K562 (cell line): Measurements from ENCODE around the gene LPIN2. TPM values are rescaled to one million over a fixed set of nuclear protein-coding genes. Genes with fewer than 3 reads are reported as not detected.

Experiments used
- DMBX1 ChIP-seq: fragments of 250-450 bp; sonication (Bioruptor Pico); IDR thresholded peaks from 2 replicates; pipeline ENCODE4 v1.8.0; 2022; ENCODE audit warnings: inconsistent platforms, mild to moderate bottlenecking, moderate library complexity, borderline replicate concordance
- ESRRA ChIP-seq: fragments of 450-650 bp; IDR thresholded peaks from 2 replicates; pipeline ENCODE4 v1.6.1; 2014; ENCODE audit warnings: low read depth, mild to moderate bottlenecking, moderate library complexity, borderline replicate concordance
- HINFP ChIP-seq: fragments of 450-650 bp; conservative IDR thresholded peaks from 2 replicates; pipeline ENCODE4 v1.6.1; 2016; ENCODE audit warnings: missing genetic modification characterization, low read depth, mild to moderate bottlenecking, control low read depth, missing compliant biosample characterization
- MECOM ChIP-seq: fragments of 250-450 bp; sonication (Bioruptor Pico); IDR thresholded peaks from 2 replicates; pipeline ENCODE4 v1.8.0; 2022; ENCODE audit warnings: inconsistent platforms
- NR0B1 ChIP-seq: fragments of 450-650 bp; IDR thresholded peaks from one replicate; pipeline ENCODE4 v1.6.1; 2018; ENCODE audit warnings: mild to moderate bottlenecking, moderate library complexity; ENCODE audit not compliant: partially characterized antibody
- RAD21 ChIP-seq, 2 experiments: fragments of 250-450 bp in 1 of 2; fragments of 450-650 bp in 1 of 2; sonication (Bioruptor Pico) in 1 of 2; formaldehyde crosslinking in 1 of 2; IDR thresholded peaks in 1 of 2; conservative IDR thresholded peaks in 1 of 2; 2 replicates each; pipeline versions ENCODE4 v1.4.0 to v1.8.0; 2020 to 2022; ENCODE audit warnings: mild to moderate bottlenecking in 2 of 2, moderate library complexity in 1 of 2
- SAP30 ChIP-seq: fragments of 200-600 bp; sonication (generic); IDR thresholded peaks from 2 replicates; pipeline ENCODE4 v1.6.1; 2012; ENCODE audit warnings: borderline replicate concordance, low read depth, mild to moderate bottlenecking, moderate library complexity, low read length, control low read depth, inconsistent platforms; ENCODE audit not compliant: insufficient read depth, poor library complexity, severe bottlenecking
- SMARCA4 ChIP-seq: fragments of 450-650 bp; IDR thresholded peaks from 2 replicates; pipeline ENCODE4 v1.6.1; 2016
- SMARCA5 ChIP-seq: fragments of 450-650 bp; IDR thresholded peaks from 2 replicates; pipeline ENCODE4 v1.6.1; 2016
- TBL1XR1 ChIP-seq, 2 experiments: IDR thresholded peaks; 2 replicates each; pipeline ENCODE4 v1.6.1; 2012; ENCODE audit warnings: improper control_type of control experiment in 2 of 2, low read length in 2 of 2, mild to moderate bottlenecking in 1 of 2
- ZNF121 ChIP-seq: sonication (generic); formaldehyde crosslinking; conservative IDR thresholded peaks from 2 replicates; pipeline ENCODE4 v1.8.0; 2022; ENCODE audit warnings: missing genetic modification reagents
- ZNF57 ChIP-seq: fragments of 450-650 bp; formaldehyde crosslinking; IDR thresholded peaks from 2 replicates; pipeline ENCODE4 v1.4.0; 2020; ENCODE audit warnings: mild to moderate bottlenecking, moderate library complexity
- ZNF77 ChIP-seq: fragments of 250-450 bp; sonication (Bioruptor Pico); IDR thresholded peaks from 2 replicates; pipeline ENCODE4 v1.5.0; 2020
- polyA plus RNA-seq, 8 experiments: library from polyadenylated mRNA; depleted of rRNA in 4 of 8; stranded (reverse) in 5 of 8; unstranded in 3 of 8; fragments of >200 nt; fragmentation: Nextera tagmentation in 2 of 8; fragmentation: Illumina TruSeq in 1 of 8; extraction: Ambion mirVana in 2 of 8; extraction: Trizol in 1 of 8; gene quantifications; 2 replicates each; pipeline versions ENCODE4 v1.2.1 to v1.2.3, GENCODE V29; 2011 to 2014; ENCODE audit warnings: inconsistent platforms in 1 of 8, missing spikeins in 1 of 8
- total RNA-seq, 7 experiments: library from RNA; depleted of rRNA in 6 of 7; stranded (reverse); fragments of >200 nt in 6 of 7; fragmentation: Illumina TruSeq in 2 of 7; extraction: Trizol in 2 of 7; gene quantifications; 2 replicates each; pipeline versions ENCODE4 v1.2.1 to v1.2.3, GENCODE V29; 2011 to 2021; ENCODE audit warnings: low replicate concordance in 1 of 7
- TF ChIP-seq, protein P1 (sequence below): sonication (generic); formaldehyde crosslinking; IDR thresholded peaks from 2 replicates; pipeline ENCODE4 v1.8.0; 2023; ENCODE audit warnings: mild to moderate bottlenecking, missing genetic modification reagents
- TF ChIP-seq, protein P2 (sequence below): sonication (generic); formaldehyde crosslinking; IDR thresholded peaks from 2 replicates; pipeline ENCODE4 v1.8.0; 2022; ENCODE audit warnings: missing genetic modification reagents, mild to moderate bottlenecking, borderline replicate concordance
- TF ChIP-seq, protein P3 (sequence below): fragments of 200-800 bp; sonication (Bioruptor generic); IDR thresholded peaks from 2 replicates; pipeline ENCODE4 v1.6.1; 2017; ENCODE audit warnings: missing genetic modification characterization, missing compliant biosample characterization

The LPIN2 gene
- total and polyA plus RNA-seq, 9 of the 15 experiments (the other 6 are each of a cell fraction or from before 2014, with no cell fraction given): 5.2 to 34.8 (median 24.6) TPM

DNA sequence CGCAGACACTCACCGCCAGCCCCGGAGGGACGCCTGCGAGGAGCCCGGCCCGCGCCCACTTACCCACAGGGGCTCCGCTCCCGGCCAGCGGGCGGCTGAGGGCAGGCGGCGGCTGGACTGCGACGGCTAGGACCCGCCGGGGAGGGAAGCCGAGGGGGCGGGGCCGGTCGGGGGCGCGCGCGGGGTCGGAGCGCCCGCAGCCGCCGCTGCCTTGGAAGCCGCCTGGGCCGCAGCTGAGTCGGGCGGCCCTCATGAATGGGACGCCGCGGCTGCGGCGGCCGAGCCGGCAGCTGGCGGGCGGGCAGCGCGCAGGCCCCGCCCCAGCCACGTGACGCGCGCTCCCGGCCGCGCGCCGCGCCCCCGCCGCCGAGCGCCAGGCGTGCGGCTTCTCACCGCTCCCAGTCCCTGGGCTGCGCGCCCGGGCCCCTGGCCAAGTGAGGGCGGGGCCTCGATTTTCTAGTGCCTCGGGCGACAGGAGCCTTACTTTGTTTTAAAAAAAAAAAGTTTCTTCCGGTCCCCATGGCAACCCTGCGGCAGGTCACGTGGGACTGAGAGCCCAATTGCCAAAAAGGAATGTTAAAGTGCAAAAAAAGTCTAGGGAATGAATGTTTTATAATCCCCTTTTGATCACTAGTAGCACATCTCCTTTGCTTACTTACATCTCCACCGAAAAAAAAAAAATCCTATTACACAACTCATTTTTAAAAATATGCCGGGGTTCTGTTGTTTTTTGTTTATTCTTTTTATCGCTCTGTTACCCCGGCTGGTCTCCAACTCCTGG is at the start of gene LPIN2 (continued):
- TF ChIP-seq HINFP (tag): no peak
- TF ChIP-seq, protein P1, sequence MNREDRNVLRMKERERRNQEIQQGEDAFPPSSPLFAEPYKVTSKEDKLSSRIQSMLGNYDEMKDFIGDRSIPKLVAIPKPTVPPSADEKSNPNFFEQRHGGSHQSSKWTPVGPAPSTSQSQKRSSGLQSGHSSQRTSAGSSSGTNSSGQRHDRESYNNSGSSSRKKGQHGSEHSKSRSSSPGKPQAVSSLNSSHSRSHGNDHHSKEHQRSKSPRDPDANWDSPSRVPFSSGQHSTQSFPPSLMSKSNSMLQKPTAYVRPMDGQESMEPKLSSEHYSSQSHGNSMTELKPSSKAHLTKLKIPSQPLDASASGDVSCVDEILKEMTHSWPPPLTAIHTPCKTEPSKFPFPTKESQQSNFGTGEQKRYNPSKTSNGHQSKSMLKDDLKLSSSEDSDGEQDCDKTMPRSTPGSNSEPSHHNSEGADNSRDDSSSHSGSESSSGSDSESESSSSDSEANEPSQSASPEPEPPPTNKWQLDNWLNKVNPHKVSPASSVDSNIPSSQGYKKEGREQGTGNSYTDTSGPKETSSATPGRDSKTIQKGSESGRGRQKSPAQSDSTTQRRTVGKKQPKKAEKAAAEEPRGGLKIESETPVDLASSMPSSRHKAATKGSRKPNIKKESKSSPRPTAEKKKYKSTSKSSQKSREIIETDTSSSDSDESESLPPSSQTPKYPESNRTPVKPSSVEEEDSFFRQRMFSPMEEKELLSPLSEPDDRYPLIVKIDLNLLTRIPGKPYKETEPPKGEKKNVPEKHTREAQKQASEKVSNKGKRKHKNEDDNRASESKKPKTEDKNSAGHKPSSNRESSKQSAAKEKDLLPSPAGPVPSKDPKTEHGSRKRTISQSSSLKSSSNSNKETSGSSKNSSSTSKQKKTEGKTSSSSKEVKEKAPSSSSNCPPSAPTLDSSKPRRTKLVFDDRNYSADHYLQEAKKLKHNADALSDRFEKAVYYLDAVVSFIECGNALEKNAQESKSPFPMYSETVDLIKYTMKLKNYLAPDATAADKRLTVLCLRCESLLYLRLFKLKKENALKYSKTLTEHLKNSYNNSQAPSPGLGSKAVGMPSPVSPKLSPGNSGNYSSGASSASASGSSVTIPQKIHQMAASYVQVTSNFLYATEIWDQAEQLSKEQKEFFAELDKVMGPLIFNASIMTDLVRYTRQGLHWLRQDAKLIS (CRISPR knock-in tag): no peak
- TF ChIP-seq ESRRA: no peak
- no peak for TF ChIP-seq SAP30
- TF ChIP-seq, protein P2, sequence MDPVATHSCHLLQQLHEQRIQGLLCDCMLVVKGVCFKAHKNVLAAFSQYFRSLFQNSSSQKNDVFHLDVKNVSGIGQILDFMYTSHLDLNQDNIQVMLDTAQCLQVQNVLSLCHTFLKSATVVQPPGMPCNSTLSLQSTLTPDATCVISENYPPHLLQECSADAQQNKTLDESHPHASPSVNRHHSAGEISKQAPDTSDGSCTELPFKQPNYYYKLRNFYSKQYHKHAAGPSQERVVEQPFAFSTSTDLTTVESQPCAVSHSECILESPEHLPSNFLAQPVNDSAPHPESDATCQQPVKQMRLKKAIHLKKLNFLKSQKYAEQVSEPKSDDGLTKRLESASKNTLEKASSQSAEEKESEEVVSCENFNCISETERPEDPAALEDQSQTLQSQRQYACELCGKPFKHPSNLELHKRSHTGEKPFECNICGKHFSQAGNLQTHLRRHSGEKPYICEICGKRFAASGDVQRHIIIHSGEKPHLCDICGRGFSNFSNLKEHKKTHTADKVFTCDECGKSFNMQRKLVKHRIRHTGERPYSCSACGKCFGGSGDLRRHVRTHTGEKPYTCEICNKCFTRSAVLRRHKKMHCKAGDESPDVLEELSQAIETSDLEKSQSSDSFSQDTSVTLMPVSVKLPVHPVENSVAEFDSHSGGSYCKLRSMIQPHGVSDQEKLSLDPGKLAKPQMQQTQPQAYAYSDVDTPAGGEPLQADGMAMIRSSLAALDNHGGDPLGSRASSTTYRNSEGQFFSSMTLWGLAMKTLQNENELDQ (CRISPR knock-in tag): no peak
- TF ChIP-seq SMARCA5: no peak
- TF ChIP-seq ZNF121 (CRISPR knock-in tag): no peak
- no peak; the same call in 1 of the 2 replicates for TF ChIP-seq DMBX1 (CRISPR knock-in tag)
- no peak for TF ChIP-seq NR0B1
- TF ChIP-seq, protein P3, sequence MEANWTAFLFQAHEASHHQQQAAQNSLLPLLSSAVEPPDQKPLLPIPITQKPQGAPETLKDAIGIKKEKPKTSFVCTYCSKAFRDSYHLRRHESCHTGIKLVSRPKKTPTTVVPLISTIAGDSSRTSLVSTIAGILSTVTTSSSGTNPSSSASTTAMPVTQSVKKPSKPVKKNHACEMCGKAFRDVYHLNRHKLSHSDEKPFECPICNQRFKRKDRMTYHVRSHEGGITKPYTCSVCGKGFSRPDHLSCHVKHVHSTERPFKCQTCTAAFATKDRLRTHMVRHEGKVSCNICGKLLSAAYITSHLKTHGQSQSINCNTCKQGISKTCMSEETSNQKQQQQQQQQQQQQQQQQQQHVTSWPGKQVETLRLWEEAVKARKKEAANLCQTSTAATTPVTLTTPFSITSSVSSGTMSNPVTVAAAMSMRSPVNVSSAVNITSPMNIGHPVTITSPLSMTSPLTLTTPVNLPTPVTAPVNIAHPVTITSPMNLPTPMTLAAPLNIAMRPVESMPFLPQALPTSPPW (CRISPR knock-in tag): peak; percentile 75
- TF ChIP-seq ZNF57 (CRISPR knock-in tag): no peak
- no peak for TF ChIP-seq MECOM
- TF ChIP-seq RAD21 (CRISPR knock-in tag; conservative IDR thresholded peaks at IDR 0.05 in 1 of 2, IDR thresholded peaks at IDR 0.05 in 1 of 2): no peak
- TF ChIP-seq SMARCA4: no peak
- TF ChIP-seq TBL1XR1 (IDR thresholded peaks at IDR 0.05; ENCODE audit: low read length in 2 of 2): no peak
- TF ChIP-seq ZNF77 (CRISPR knock-in tag): no peak
